GM18909 (cell line): Measurements from ENCODE around the gene STAG1.
"Not testable (repeated sequence)": the region's sequence is repeated elsewhere in the genome, so short reads cannot be mapped to it uniquely, and the experiment has no call there.

Experiments
- ATAC-seq: cut with Tn5 transposase; IDR thresholded peaks from one replicate; pipeline ENCODE4 v1.9.1; 2021; ENCODE audit warnings: mild to moderate bottlenecking; ENCODE audit not compliant: unreplicated experiment, poor library complexity

The STAG1 gene

DNA sequence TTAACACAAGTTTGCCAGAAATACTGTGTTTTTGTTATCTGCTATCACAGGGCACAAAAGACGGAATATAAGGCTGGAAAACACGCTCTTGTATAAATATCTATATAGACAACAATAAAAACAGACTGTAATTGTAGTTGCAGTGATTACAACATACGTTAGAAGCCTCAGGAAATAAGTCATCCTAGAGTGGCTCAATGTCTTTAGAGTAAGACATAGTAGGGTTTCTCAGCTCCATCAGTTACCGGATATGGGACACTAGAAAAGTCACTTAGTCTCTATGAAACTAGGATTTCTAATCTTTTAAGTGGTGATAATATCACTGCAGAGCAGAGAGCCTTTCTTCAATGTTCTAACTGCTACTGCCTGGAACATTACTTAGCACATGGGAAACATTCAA is 208.8 kb downstream of the STAG1 start:
- no peak for ATAC-seq

GRCh38 chr3:136535906-136536305 is 216.3 kb downstream of the STAG1 start:
- ATAC-seq = no peak

DNA sequence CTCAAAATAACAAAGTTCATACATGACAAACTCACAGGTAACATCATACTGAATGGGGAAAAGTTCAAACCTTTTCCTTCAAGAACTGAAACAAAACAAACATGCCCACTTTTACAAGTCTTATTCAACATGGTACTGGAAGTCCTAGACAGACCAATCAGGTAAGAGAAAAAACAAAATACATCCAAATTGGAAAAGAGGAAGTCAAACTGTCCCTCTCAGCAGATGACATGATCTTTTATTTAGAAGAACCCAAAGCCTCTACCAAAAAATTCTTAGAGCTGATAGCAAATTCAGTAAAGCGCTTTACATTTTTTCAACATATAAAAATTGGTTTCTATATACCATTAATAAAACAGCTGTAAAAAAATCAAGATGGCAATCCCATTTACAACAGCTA is 219.4 kb downstream of the STAG1 start:
- ATAC-seq = no peak

DNA sequence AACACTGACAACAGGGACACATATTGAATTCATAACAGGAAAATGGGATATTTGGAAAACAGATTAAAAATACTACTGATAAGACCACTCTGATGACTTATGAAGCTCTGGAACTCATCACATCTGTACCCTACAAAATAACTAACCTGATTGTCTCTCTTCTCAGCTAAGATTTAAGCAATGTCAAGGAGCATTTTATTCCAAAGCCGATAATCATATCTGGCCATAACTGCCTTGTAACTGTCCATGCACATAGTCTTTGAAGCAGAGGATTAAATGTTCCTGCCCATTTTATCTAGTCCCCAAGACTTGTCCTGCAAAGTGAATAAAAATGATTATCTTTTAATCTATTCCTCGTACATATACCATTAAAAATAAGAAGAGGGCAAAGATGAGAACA is 234.1 kb downstream of the STAG1 start:
- no peak for ATAC-seq

- no peak for ATAC-seq
Observed at GRCh38 chr3:136516656-136517055, 235.5 kb downstream of the STAG1 start.

GRCh38 chr3:136516095-136516494 is 236.1 kb downstream of the STAG1 start:
- no peak for ATAC-seq

GRCh38 chr3:136514533-136514932 is 237.6 kb downstream of the STAG1 start:
- ATAC-seq = not testable (repeated sequence)

GRCh38 chr3:136513367-136513766 is 238.8 kb downstream of the STAG1 start:
- no peak for ATAC-seq

- ATAC-seq = no peak
Observed at GRCh38 chr3:136512381-136512780, 239.8 kb downstream of the STAG1 start.

- no peak for ATAC-seq
Observed at GRCh38 chr3:136505676-136506075, 246.5 kb downstream of the STAG1 start.

- no peak for ATAC-seq
Observed at GRCh38 chr3:136503056-136503455, 249.1 kb downstream of the STAG1 start.

DNA sequence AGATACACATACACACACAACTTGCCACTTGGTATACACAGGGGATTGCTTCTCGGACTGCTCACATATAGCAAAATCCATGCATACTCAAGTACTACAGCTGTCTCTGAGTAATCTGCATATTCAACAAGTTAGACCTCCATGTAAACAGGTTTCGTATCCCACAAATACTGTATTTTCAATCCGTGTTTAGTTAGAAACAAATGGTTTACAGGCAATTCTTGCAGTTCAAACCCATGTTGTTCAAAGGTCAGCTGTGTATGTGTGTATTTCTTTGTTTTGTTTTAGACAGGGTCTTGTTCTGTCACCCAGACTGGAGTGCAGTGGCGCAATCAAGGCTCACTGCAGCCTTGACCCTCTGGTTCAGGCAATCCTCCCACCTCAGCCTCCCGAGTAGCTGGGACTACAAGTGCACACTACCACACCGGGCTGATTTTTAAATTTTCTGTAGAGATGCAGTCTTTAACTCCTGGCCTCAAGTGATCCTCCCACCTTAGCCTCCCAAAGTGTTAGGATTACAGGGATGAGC is 253.2 kb downstream of the STAG1 start:
- no peak for ATAC-seq

- no peak for ATAC-seq
Observed at GRCh38 chr3:136495213-136495612, 257.0 kb downstream of the STAG1 start.

- no peak for ATAC-seq
Observed at GRCh38 chr3:136490646-136491405, 261.4 kb downstream of the STAG1 start.

DNA sequence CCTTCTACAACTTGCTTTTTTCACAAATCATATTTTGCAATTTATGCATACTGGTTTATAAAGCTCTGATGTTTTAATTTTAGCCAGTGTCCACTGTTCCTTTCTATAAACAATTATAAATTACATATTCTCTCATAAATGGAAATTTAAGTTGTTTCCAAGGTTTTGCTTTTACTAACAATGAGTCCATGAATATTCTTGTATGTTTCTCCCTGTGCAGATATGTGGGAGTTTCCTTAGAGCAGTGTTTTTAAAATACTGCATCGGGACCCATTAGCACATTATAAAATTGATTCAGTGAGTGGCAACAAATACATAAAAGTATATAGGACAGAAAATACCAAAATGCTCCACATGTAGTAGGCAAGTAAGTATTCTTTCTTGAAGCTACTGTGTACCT is 266.4 kb downstream of the STAG1 start:
- ATAC-seq = no peak

GRCh38 chr3:136476280-136476679 is 275.9 kb downstream of the STAG1 start:
- no peak for ATAC-seq

GRCh38 chr3:136474876-136475275 is 277.3 kb downstream of the STAG1 start:
- ATAC-seq = not testable (repeated sequence)

- ATAC-seq = no peak
Observed at GRCh38 chr3:136473716-136474326, 278.4 kb downstream of the STAG1 start.

GRCh38 chr3:136465296-136465695 is 286.9 kb downstream of the STAG1 start:
- no peak for ATAC-seq

DNA sequence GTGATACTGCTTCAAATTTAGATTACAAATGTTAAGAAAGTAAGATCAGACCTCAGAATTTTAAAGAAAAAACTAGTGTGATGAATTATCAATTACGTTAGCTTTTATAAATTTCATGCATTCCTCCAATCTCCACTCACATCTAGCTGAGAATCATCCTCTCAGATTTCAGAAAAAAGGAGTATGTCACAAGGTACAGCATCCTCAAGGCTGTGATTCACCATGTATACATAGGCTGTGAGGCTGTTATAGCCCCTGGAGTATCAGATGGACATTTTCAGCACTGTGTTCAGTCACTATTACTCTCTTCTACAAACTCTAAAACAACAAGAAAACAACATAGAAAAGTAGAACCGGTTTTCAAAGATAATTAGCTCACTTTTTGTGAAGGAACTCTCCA is 287.7 kb downstream of the STAG1 start:
- ATAC-seq = no peak

- ATAC-seq = no peak
Observed at GRCh38 chr3:136463170-136463569, 289.0 kb downstream of the STAG1 start.

GRCh38 chr3:136457793-136458192 is 294.4 kb downstream of the STAG1 start:
- ATAC-seq = no peak
